Activated T-helper 1 cell treated with anti-CD3 and anti-CD28 coated beads, Interleukin-12 subunit alpha, Interleukin-12 subunit beta, Interleukin-2, Interleukin-4 antibody, amounts not matched to agents 30 ng/mL and 10 ng/mL and 1 ng/mL, durations not matched to agents 14 hours and 24 hours and 36 hours (primary cell): ENCODE measurements around the gene HDAC7. TPM values are rescaled to one million over a fixed set of nuclear protein-coding genes. Genes with fewer than 3 reads are reported as not detected.

Source experiments
- DNase-seq: peaks from one replicate; pipeline ENCODE4 v3.0.0; 2021; ENCODE audit warnings: low spot score
- H3K27ac Mint-ChIP-seq: one replicate; pipeline ENCODE4 v1.8.0; 2021; ENCODE audit warnings: mild to moderate bottlenecking, mixed read lengths
- H3K27me3 Mint-ChIP-seq: one replicate; pipeline ENCODE4 v1.8.0; 2022; ENCODE audit warnings: mild to moderate bottlenecking, moderate library complexity, mixed read lengths; ENCODE audit not compliant: insufficient read depth
- H3K36me3 Mint-ChIP-seq: one replicate; pipeline ENCODE4 v1.8.0; 2021; ENCODE audit warnings: low read depth, mixed read lengths
- H3K4me1 Mint-ChIP-seq: one replicate; pipeline ENCODE4 v1.8.0; 2021; ENCODE audit warnings: low read depth, mixed read lengths
- H3K4me3 Mint-ChIP-seq: one replicate; pipeline ENCODE4 v1.8.0; 2021; ENCODE audit warnings: mild to moderate bottlenecking, moderate library complexity, mixed read lengths
- H3K9me3 Mint-ChIP-seq: one replicate; pipeline ENCODE4 v1.8.0; 2021; ENCODE audit warnings: mixed read lengths
- intact Hi-C: fragments of 100-400 bp; cut with micrococcal nuclease; formaldehyde crosslinking; loops from one replicate; pipeline ENCODE4 v1.15.1; 2024
- total RNA-seq: library from RNA; stranded (reverse); gene quantifications from 2 replicates; pipeline ENCODE4 v1.2.3, GENCODE V29; 2022

The HDAC7 gene
- total RNA-seq, 1 donor from 2014 or later: 466 TPM

- Mint-ChIP-seq H3K36me3 (peaks cover 3% of the 10 kb centered on the region), H3K27ac (peak overlapping the region; percentile 98), H3K4me1 (peaks cover 97% of the 10 kb centered on the region), H3K9me3 (no peaks in the 10 kb centered on the region), H3K27me3 (no peaks in the 10 kb centered on the region), H3K4me3 (peak overlapping the region; percentile 75)
- DNase-seq: no peak
- intact Hi-C loops: loop anchor here (10.0 kb wide), 1 partner anchor 130 kb away; the partner anchor contains the start of gene TMEM106C
These were observed 14.6 kb upstream of the HDAC7 start for GRCh38 chr12:47834199-47834903.

- Mint-ChIP-seq H3K4me1 (peaks cover 96% of the 10 kb centered on the region), H3K9me3 (no peaks in the 10 kb centered on the region), H3K36me3 (peaks cover 3% of the 10 kb centered on the region), H3K27ac (peak overlapping the region; percentile 98), H3K27me3 (no peaks in the 10 kb centered on the region), H3K4me3 (peak overlapping the region; percentile 75)
- intact Hi-C loops: loop anchor here (10.0 kb wide), 1 partner anchor 131 kb away; the partner anchor contains the start of gene TMEM106C
- no peak for DNase-seq
These were observed 13.9 kb upstream of the HDAC7 start for GRCh38 chr12:47833591-47834012.

DNA sequence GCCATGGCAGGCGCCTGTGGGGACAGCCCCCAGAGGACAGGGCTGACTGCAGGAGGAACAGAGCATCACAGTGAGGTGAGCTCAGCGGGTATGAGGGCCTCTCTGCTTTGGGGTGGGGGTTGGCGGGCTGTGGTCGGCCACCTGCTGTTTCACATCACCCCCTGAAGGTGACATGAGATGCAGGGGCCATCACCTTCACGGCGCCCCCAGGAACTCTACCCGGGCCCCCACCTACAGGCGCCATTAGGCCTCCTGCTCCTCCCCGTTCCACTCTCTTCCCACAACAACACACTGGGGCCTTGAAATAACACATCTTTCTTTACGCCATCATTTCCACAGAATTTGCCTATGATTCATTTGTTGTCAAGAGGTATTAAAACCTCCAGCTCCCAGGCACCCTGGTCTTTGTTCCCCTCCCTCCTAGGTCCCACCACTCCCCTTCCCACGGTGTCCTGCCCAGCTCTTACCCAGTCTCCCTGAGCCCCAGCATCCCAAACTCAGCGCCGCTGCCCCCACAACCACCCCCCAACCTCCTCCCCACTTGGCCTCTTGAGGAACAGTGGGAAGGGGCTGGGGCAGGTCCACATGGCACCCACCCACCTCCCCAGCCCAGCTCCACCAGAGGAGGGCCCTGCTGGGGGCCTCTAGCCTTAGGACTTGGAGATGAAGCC, 12.7 kb upstream of the HDAC7 start:
- Mint-ChIP-seq H3K4me1 (peaks cover 93% of the 10 kb centered on the region), H3K4me3 (peak overlapping the region; percentile 75), H3K9me3 (no peaks in the 10 kb centered on the region), H3K36me3 (peaks cover 3% of the 10 kb centered on the region), H3K27me3 (no peaks in the 10 kb centered on the region), H3K27ac (peak overlapping the region; percentile 98)
- no peak for DNase-seq
- intact Hi-C loops: loop anchor here (1.0 to 10.0 kb wide), 8 partner anchors 13 to 132 kb away; partner anchors contain the start of genes HDAC7, RPAP3 and TMEM106C

DNA sequence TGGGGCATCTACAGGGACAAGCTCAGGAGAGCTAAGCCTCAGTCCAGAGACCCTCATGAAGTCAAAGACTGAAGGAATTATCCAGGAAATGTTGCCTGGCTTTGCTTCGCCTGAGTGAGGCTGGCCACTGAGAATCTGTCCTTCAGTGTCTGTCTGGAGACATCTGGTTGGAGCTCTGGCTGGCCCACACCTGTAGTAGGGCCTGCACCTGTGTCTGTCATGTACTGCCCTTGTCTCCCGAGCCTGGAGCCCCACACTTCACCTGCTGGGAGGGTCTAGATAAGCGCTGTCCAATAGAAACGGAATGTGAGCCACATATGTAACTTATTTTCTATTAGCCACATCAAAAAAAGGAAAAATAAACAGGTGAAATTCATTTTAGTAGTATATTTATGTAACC, 9.9 kb upstream of the HDAC7 start:
- intact Hi-C loops: no loop called here
- Mint-ChIP-seq H3K36me3 (peaks cover 8% of the 10 kb centered on the region), H3K4me3 (peak overlapping the region; percentile 71), H3K9me3 (no peaks in the 10 kb centered on the region), H3K4me1 (peaks cover 92% of the 10 kb centered on the region), H3K27me3 (no peaks in the 10 kb centered on the region), H3K27ac (peak overlapping the region; percentile 86)
- DNase-seq: no peak

- no peak for DNase-seq
- peaks cover 92% of the 10 kb centered on the region for H3K4me1 Mint-ChIP-seq
- H3K9me3 Mint-ChIP-seq: no peaks in the 10 kb centered on the region
- H3K27me3 Mint-ChIP-seq: no peaks in the 10 kb centered on the region
- peaks cover 11% of the 10 kb centered on the region for H3K36me3 Mint-ChIP-seq
- H3K4me3 Mint-ChIP-seq: peak overlapping the region; percentile 71
- peak overlapping the region; percentile 86 for H3K27ac Mint-ChIP-seq
- intact Hi-C loops: no loop called here
These were observed 9.3 kb upstream of the HDAC7 start for GRCh38 chr12:47828976-47829482.

GRCh38 chr12:47828008-47828975, 8.6 kb upstream of the HDAC7 start:
- no peak for DNase-seq
- intact Hi-C loops: no loop called here
- Mint-ChIP-seq H3K27ac (peak overlapping the region; percentile 86), H3K4me3 (peak overlapping the region; percentile 71), H3K4me1 (peaks cover 92% of the 10 kb centered on the region), H3K9me3 (no peaks in the 10 kb centered on the region), H3K36me3 (peaks cover 11% of the 10 kb centered on the region), H3K27me3 (no peaks in the 10 kb centered on the region)

DNA sequence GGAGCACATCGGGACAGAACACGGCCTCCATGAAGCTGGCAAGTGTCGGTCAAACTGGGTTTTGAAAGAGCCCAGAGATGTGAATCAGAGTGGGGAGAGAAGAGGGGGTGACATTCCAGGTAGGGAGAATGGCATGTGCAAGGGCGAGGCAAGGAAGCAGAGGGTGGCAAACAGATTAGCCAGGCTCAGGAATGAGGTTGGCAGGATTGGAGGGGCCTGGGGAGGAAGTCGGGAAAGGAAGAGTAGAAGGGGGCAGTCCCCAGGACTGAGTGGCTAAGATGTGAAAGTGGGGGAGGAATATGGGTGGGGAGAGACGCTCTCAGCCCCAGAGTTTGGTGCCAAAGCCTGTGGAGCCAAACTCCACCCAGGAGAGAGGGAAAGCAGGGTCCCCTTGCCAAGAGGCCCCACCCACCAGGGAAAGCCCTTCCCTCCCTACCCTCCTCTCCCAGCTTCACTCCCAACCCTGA, 5.5 kb upstream of the HDAC7 start:
- peak overlapping the region; percentile 78 for H3K27ac Mint-ChIP-seq
- H3K4me1 Mint-ChIP-seq: peaks cover 92% of the 10 kb centered on the region
- H3K27me3 Mint-ChIP-seq: peaks cover 1% of the 10 kb centered on the region
- intact Hi-C loops: no loop called here
- H3K4me3 Mint-ChIP-seq: peak overlapping the region; percentile 46
- DNase-seq: no peak
- H3K36me3 Mint-ChIP-seq: peaks cover 14% of the 10 kb centered on the region
- no peaks in the 10 kb centered on the region for H3K9me3 Mint-ChIP-seq

GRCh38 chr12:47824635-47825034, 4.9 kb upstream of the HDAC7 start:
- peak overlapping the region; percentile 78 for H3K27ac Mint-ChIP-seq
- H3K36me3 Mint-ChIP-seq: peaks cover 15% of the 10 kb centered on the region
- peaks cover 90% of the 10 kb centered on the region for H3K4me1 Mint-ChIP-seq
- intact Hi-C loops: no loop called here
- H3K4me3 Mint-ChIP-seq: no peak overlapping the region
- H3K27me3 Mint-ChIP-seq: peaks cover 1% of the 10 kb centered on the region
- no peaks in the 10 kb centered on the region for H3K9me3 Mint-ChIP-seq
- DNase-seq: no peak

GRCh38 chr12:47824198-47824597, 4.5 kb upstream of the HDAC7 start:
- H3K4me3 Mint-ChIP-seq: peak overlapping the region; percentile 5
- H3K27me3 Mint-ChIP-seq: peaks cover 1% of the 10 kb centered on the region
- peaks cover 15% of the 10 kb centered on the region for H3K36me3 Mint-ChIP-seq
- no peak for DNase-seq
- H3K4me1 Mint-ChIP-seq: peaks cover 86% of the 10 kb centered on the region
- peak overlapping the region; percentile 78 for H3K27ac Mint-ChIP-seq
- intact Hi-C loops: no loop called here
- H3K9me3 Mint-ChIP-seq: no peaks in the 10 kb centered on the region

- Mint-ChIP-seq H3K9me3 (no peaks in the 10 kb centered on the region), H3K27me3 (peaks cover 1% of the 10 kb centered on the region), H3K27ac (peak overlapping the region; percentile 78), H3K4me3 (peak overlapping the region; percentile 10), H3K36me3 (peaks cover 19% of the 10 kb centered on the region), H3K4me1 (peaks cover 80% of the 10 kb centered on the region)
- intact Hi-C loops: no loop called here
- no peak for DNase-seq
These were observed 3.9 kb upstream of the HDAC7 start for GRCh38 chr12:47823422-47824086.

- Mint-ChIP-seq H3K9me3 (no peaks in the 10 kb centered on the region), H3K4me1 (peaks cover 77% of the 10 kb centered on the region), H3K27me3 (peaks cover 1% of the 10 kb centered on the region), H3K4me3 (peak overlapping the region; percentile 41), H3K27ac (peak overlapping the region; percentile 66), H3K36me3 (peaks cover 25% of the 10 kb centered on the region)
- DNase-seq: no peak
- intact Hi-C loops: no loop called here
These were observed 3.2 kb upstream of the HDAC7 start for GRCh38 chr12:47822863-47823262.

DNA sequence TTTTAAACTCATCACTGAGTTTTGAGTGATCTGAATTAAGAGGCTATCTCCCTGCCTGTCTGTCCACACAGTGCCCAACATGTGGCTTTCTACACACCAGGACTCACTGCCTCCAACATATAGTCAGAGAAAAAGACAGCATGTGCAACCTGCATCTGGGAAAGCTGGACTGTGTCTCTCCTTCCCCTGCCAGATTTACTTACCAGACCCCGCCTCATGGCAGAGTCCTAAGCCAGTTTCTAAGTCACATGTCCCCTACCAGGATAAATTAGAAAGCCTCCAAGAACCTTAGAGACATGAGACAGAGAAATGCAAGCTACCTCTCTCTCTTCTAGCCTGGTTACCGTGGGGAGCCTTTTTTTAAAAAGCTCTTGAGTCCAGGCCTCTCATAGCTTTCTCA, 2.7 kb upstream of the HDAC7 start:
- intact Hi-C loops: no loop called here
- peaks cover 80% of the 10 kb centered on the region for H3K4me1 Mint-ChIP-seq
- no peaks in the 10 kb centered on the region for H3K9me3 Mint-ChIP-seq

More for the DNA sequence above, 2.7 kb upstream of the HDAC7 start:
- Mint-ChIP-seq H3K36me3 (peaks cover 30% of the 10 kb centered on the region), H3K4me3 (peak overlapping the region; percentile 63), H3K27ac (peak overlapping the region; percentile 75), H3K27me3 (peaks cover 1% of the 10 kb centered on the region)
- no peak for DNase-seq
